Type B pancreatic cell (in vitro differentiated cells): Measurements from ENCODE around the gene SLC22A23. TPM values are rescaled to one million over a fixed set of nuclear protein-coding genes. Genes with fewer than 3 reads are reported as not detected.

Experiments used
- DNase-seq: peaks from one replicate; pipeline ENCODE4 v3.0.0; 2021; ENCODE audit warnings: mixed read lengths; ENCODE audit not compliant: unreplicated experiment; ENCODE audit errors: extremely low spot score
- H3K27ac Mint-ChIP-seq: 2 replicates; pipeline ENCODE4 v1.8.0; 2021; ENCODE audit warnings: mild to moderate bottlenecking, mixed read lengths
- H3K27me3 Mint-ChIP-seq: 2 replicates; pipeline ENCODE4 v1.8.0; 2021; ENCODE audit warnings: mixed read lengths
- H3K36me3 Mint-ChIP-seq: 2 replicates; pipeline ENCODE4 v1.8.0; 2021; ENCODE audit warnings: mixed read lengths
- H3K4me1 Mint-ChIP-seq: one replicate; pipeline ENCODE4 v1.8.0; 2021; ENCODE audit warnings: mixed read lengths; ENCODE audit not compliant: unreplicated experiment
- H3K4me3 Mint-ChIP-seq: 2 replicates; pipeline ENCODE4 v1.8.0; 2021; ENCODE audit warnings: mild to moderate bottlenecking, mixed read lengths
- H3K9me3 Mint-ChIP-seq: 2 replicates; pipeline ENCODE4 v1.8.0; 2021; ENCODE audit warnings: mixed read lengths
- total RNA-seq: library from RNA; stranded (reverse); gene quantifications from 2 replicates; pipeline ENCODE4 v1.2.1, GENCODE V29; 2021; ENCODE audit warnings: low replicate concordance
- TF ChIP-seq, protein P1 (sequence below): fragments of 200-600 bp; sonication (generic); conservative IDR thresholded peaks from 2 replicates; pipeline ENCODE4 v1.5.0; 2021; ENCODE audit warnings: antibody characterized with exemption, mild to moderate bottlenecking

The SLC22A23 gene
- total RNA-seq, 1 donor from 2014 or later: 36.6 TPM

DNA sequence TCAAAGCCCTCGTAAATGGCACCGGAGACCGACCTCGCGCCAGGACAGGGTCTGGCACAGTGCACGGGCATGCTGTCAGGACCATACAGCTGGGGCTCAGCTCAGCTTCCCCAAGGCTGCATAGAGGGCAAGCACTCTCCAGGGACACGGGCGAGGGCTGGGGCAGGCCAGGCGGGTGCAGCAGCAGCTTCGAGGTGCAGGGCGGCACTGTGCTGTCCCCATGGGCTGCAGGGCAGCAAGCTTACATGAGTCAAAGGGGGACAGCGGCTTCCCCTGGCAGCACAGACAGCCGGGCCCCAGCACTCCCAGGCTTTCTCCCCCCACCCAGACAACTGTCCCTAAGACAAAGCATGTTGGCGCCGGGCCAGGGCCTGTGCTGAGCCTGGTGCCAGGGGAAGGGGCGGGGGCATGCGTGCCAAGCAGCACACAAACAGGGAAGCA, 172.4 kb downstream of the SLC22A23 start:
- no peak for DNase-seq
- Mint-ChIP-seq H3K9me3 (no peaks in the 10 kb centered on the region), H3K27ac (no peak overlapping the region), H3K4me3 (no peak overlapping the region), H3K36me3 (peaks cover 22% of the 10 kb centered on the region), H3K27me3 (no peaks in the 10 kb centered on the region), H3K4me1 (peaks cover 31% of the 10 kb centered on the region)
- TF ChIP-seq, protein P1, sequence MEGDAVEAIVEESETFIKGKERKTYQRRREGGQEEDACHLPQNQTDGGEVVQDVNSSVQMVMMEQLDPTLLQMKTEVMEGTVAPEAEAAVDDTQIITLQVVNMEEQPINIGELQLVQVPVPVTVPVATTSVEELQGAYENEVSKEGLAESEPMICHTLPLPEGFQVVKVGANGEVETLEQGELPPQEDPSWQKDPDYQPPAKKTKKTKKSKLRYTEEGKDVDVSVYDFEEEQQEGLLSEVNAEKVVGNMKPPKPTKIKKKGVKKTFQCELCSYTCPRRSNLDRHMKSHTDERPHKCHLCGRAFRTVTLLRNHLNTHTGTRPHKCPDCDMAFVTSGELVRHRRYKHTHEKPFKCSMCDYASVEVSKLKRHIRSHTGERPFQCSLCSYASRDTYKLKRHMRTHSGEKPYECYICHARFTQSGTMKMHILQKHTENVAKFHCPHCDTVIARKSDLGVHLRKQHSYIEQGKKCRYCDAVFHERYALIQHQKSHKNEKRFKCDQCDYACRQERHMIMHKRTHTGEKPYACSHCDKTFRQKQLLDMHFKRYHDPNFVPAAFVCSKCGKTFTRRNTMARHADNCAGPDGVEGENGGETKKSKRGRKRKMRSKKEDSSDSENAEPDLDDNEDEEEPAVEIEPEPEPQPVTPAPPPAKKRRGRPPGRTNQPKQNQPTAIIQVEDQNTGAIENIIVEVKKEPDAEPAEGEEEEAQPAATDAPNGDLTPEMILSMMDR: no peak

DNA sequence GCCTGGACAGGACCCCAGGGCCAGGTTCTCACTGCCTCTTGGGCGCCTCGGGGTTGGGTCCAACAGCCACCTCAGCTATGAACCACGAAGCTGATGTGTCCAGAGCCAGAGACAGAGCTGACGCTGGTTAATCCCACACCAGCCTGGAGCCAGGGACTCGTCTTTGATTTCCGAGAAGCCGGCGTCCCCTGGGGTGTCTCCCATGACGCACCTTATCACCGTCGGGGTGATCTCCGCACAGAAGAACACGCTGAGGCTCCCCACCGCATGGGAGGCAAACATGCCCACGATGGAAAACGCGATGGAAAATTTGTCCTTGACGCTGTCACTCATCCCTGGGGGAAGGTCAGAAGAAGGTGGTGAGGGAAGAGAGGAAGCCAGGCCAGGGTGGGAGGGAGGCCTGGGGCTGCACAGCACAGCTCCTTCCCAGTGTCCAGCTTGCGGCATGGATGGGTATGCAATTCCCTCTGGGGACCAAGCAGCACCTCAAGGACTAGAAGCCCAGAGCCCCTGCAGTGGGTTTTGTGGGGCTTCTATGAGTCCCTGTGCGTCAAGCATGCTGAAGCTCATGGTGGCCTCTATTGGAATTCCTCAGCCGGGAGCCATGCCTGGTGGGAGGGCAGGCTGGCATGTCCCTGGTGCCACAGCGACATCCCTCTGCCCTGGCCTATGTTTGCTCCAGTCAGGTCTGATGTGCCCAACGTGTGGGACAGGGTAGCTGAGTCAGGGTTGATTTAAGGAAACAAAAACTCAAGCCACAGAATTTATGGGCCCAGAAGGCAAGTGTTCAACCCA, 173.0 kb downstream of the SLC22A23 start:
- H3K27ac Mint-ChIP-seq: no peak overlapping the region
- no peak overlapping the region for H3K4me3 Mint-ChIP-seq
- no peaks in the 10 kb centered on the region for H3K27me3 Mint-ChIP-seq
- TF ChIP-seq, protein P1: no peak
- H3K36me3 Mint-ChIP-seq: peaks cover 23% of the 10 kb centered on the region
- peaks cover 31% of the 10 kb centered on the region for H3K4me1 Mint-ChIP-seq
- H3K9me3 Mint-ChIP-seq: no peaks in the 10 kb centered on the region
- DNase-seq: no peak

DNA sequence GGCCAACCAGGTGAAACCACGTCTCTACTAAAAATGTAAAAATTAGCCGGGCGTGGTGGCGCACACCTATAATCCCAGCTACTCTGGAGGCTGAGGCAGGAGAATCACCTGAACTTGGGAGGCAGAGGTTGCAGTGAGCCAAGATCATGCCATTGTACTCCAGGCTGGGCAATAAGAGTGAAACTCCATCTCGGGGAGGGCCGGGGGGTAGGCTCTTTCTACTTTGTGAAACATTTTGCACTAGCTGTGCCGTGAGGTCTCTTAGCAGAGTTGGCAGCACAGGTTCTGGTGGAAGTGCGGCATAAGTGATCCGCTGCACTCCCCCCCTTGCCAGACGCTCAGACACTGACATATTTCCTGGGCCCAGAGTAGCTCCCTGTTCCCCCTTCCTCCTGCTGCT, 173.6 kb downstream of the SLC22A23 start:
- Mint-ChIP-seq H3K36me3 (peaks cover 21% of the 10 kb centered on the region), H3K4me3 (no peak overlapping the region), H3K9me3 (no peaks in the 10 kb centered on the region), H3K27ac (no peak overlapping the region), H3K27me3 (no peaks in the 10 kb centered on the region), H3K4me1 (peaks cover 31% of the 10 kb centered on the region)
- TF ChIP-seq, protein P1: no peak
- no peak for DNase-seq

DNA sequence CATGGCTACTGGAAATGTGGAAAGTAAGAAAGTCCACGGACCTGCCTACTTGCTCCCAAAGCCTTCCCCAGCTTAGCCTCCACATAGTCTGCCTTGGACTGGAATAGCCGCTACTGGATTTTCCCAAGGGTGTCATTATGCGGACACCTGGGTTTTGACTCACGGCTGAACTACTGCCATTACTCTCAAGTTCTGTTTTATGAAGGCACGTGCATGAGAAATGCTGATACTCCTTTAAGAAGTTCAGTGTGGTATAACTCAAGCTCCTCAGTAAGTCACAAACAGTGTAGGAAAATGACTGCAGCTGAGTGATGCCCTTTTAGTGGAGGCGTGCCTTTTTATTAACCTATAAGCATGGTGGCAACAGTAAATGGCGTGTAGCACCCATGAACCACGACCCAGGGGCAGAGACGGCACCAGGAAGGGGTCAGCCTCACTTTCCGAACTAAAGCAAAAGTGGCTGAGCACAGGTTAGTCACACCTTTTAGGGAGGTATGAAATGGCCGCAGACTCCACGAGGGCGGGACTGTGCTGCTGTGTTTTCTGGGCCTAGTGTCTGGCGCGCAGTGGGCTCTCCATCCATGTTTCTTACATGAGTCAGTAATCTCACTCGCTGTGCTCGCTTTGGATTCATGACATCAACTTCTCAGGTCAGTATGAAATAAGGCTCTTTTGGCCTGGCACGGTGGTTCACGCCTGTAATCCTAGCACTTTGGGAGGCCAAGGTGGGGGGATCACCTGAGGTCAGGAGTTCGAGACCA, 174.2 kb downstream of the SLC22A23 start:
- Mint-ChIP-seq H3K36me3 (peaks cover 17% of the 10 kb centered on the region), H3K27me3 (no peaks in the 10 kb centered on the region), H3K4me1 (peaks cover 31% of the 10 kb centered on the region), H3K4me3 (no peak overlapping the region), H3K9me3 (no peaks in the 10 kb centered on the region), H3K27ac (no peak overlapping the region)
- TF ChIP-seq, protein P1: no peak
- no peak for DNase-seq

DNA sequence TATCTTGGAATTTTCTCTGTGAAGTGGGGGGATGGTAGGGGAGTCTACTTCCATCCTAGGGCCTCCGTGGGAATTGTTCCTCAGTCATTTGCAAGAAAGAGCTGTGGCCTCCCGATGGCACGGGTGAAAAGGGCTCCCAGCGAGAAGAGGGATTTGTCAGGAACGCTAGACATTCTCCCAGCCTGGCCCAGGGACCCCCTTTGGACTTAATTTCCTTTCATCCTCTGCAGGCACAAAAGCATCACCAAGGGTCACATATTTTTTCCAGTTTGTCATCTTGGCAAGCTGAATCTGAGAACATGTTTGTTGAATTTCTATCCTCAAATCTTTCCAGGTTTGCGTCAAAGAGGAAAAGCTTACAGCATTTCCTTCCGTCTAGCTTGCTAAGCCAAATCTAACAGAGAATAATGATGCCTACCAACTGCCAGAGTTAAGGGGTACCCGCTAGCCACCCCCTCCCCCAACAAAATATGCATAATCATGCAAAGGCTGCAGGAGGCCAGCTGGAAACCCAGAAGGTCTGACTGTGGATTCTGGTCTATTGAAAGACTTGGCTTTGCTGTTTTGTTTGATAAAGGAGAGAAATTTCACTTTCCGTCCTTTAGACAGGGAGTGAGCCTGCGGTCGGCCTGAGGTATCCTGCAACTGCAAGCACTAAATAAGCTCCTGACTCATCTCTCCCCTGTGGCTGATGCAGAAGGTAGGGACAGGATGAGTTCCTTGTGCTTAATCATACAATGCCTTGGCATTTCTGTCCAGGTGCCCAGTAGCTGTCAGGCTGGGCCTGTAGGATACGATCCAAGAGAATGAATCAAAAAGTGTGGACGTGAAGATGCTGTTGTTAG, 175.0 kb downstream of the SLC22A23 start:
- no peaks in the 10 kb centered on the region for H3K9me3 Mint-ChIP-seq
- DNase-seq: no peak
- H3K4me1 Mint-ChIP-seq: peaks cover 31% of the 10 kb centered on the region
- TF ChIP-seq, protein P1: no peak
- H3K36me3 Mint-ChIP-seq: peaks cover 15% of the 10 kb centered on the region
- no peak overlapping the region for H3K27ac Mint-ChIP-seq
- no peaks in the 10 kb centered on the region for H3K27me3 Mint-ChIP-seq
- H3K4me3 Mint-ChIP-seq: no peak overlapping the region
